ENCODE data around the gene ZNF679. TPM values are rescaled to one million over a fixed set of nuclear protein-coding genes. Genes with fewer than 3 reads are reported as not detected.
"Not testable (repeated sequence)": the region's sequence is repeated elsewhere in the genome, so short reads cannot be mapped to it uniquely, and the experiment has no call there.

Gene ZNF679
- total RNA-seq, 1 experiment from 2014 or later: not detected

- TF ChIP-seq RELA (CRISPR knock-in tag; IDR thresholded peaks at IDR 0.05; ENCODE audit: borderline replicate concordance) (no peak), PRDM15 (CRISPR knock-in tag; IDR thresholded peaks at IDR 0.05) (no peak), ZNF219 (CRISPR knock-in tag; IDR thresholded peaks at IDR 0.05; ENCODE audit: borderline replicate concordance) (no peak), NFATC4 (CRISPR knock-in tag; IDR thresholded peaks at IDR 0.05) (no peak), OVOL2 (CRISPR knock-in tag; IDR thresholded peaks at IDR 0.05; ENCODE audit: borderline replicate concordance) (no peak), GRHL2 (CRISPR knock-in tag; IDR thresholded peaks at IDR 0.05; ENCODE audit: insufficient replicate concordance, severe bottlenecking) (no peak), ZNF138 (CRISPR knock-in tag; conservative IDR thresholded peaks at IDR 0.05) (no peak), TP53 (CRISPR knock-in tag; IDR thresholded peaks at IDR 0.05) (no peak), USF2 (CRISPR knock-in tag; IDR thresholded peaks at IDR 0.05) (no peak)
Observed at GRCh38 chr7:64192775-64193174, 35.5 kb upstream of the ZNF679 start (continued).

GRCh38 chr7:64206903-64207302 lies 21.4 kb upstream of the ZNF679 start, which contains the start of gene ZNF735:
Gene ZNF735, plus strand, starts transcription at chr7:64207203. Its CDS starts 0 bp downstream, at chr7:64207203.
- ChIA-PET CTCF (no interaction called here), POLR2A (no interaction called here)
- H3K4me1 Mint-ChIP-seq: no peaks in the 10 kb centered on the region
- no peak for TF ChIP-seq KAT7 (CRISPR knock-in tag; IDR thresholded peaks at IDR 0.05; ENCODE audit: borderline replicate concordance)
- no peak for TF ChIP-seq ZMAT4 (CRISPR knock-in tag; IDR thresholded peaks at IDR 0.05)
- TF ChIP-seq ELF4 (CRISPR knock-in tag; IDR thresholded peaks at IDR 0.05; ENCODE audit: low read depth): no peak
- TF ChIP-seq SMAD4 (CRISPR knock-in tag; IDR thresholded peaks at IDR 0.05): no peak
- no peak for TF ChIP-seq MYBL2 (CRISPR knock-in tag; IDR thresholded peaks at IDR 0.05)
- TF ChIP-seq RORB (CRISPR knock-in tag; IDR thresholded peaks at IDR 0.05): no peak
- no peak for TF ChIP-seq ETV6 (CRISPR knock-in tag; IDR thresholded peaks at IDR 0.05)
- H3K9me3 Mint-ChIP-seq: peaks cover 59% of the 10 kb centered on the region
- ATAC-seq (no peak), DNase-seq (ENCODE audit: low spot score) (no peak)
- peaks cover 17% of the 10 kb centered on the region for H3K27me3 Mint-ChIP-seq (ENCODE audit: low read depth)
- no peak within 1 kb of the TSS for H3K4me3 Mint-ChIP-seq
- no peak within 1 kb of the TSS for H3K27ac Mint-ChIP-seq
- peaks cover 70% of the 10 kb centered on the region for H3K36me3 Mint-ChIP-seq

GRCh38 chr7:64219710-64220298 lies 8.5 kb upstream of the ZNF679 start:
- H3K36me3 Mint-ChIP-seq: peaks cover 56% of the 10 kb centered on the region
- POLR2A ChIA-PET; H3K27ac Mint-ChIP-seq; H3K4me1 Mint-ChIP-seq; ATAC-seq; H3K4me3 Mint-ChIP-seq; CTCF ChIA-PET; DNase-seq (ENCODE audit: low spot score); H3K27me3 Mint-ChIP-seq (ENCODE audit: low read depth): not testable (repeated sequence)
- peaks cover 75% of the 10 kb centered on the region for H3K9me3 Mint-ChIP-seq

- Mint-ChIP-seq H3K9me3 (peaks cover 83% of the 10 kb centered on the region), H3K4me3 (no peak overlapping the region), H3K27me3 (ENCODE audit: low read depth) (peaks cover 12% of the 10 kb centered on the region), H3K36me3 (peaks cover 66% of the 10 kb centered on the region), H3K27ac (no peak overlapping the region), H3K4me1 (no peaks in the 10 kb centered on the region)
- CTCF ChIA-PET: no interaction called here
- DNase-seq (ENCODE audit: low spot score) (no peak), ATAC-seq (no peak)
- POLR2A ChIA-PET: no interaction called here
- TF ChIP-seq ATF6 (CRISPR knock-in tag; IDR thresholded peaks at IDR 0.05) (no peak), FOXK1 (CRISPR knock-in tag; IDR thresholded peaks at IDR 0.05) (no peak), ATF3 (CRISPR knock-in tag; conservative IDR thresholded peaks at IDR 0.05) (no peak), GTF2I (CRISPR knock-in tag; conservative IDR thresholded peaks at IDR 0.05) (no peak), PREB (CRISPR knock-in tag; IDR thresholded peaks at IDR 0.05; ENCODE audit: borderline replicate concordance) (no peak), NR3C1 (CRISPR knock-in tag; conservative IDR thresholded peaks at IDR 0.05; ENCODE audit: low read depth) (no peak)
Observed at GRCh38 chr7:64223366-64223765, 4.9 kb upstream of the ZNF679 start.

Data from WTC11 (cell line).